ENCODE results near the gene MS4A4E.

- TF ChIP-seq ETV6 (CRISPR knock-in tag; IDR thresholded peaks at IDR 0.05) (no peak), TEAD1 (CRISPR knock-in tag; IDR thresholded peaks at IDR 0.05) (no peak)
These were observed 72.4 kb downstream of the MS4A4E start for GRCh38 chr11:60170566-60170965.
